Loucy (cell line): ENCODE data around the gene MCF2L2.

Experiments
- CTCF ChIP-seq: fragments of 200-600 bp; sonication (generic); conservative IDR thresholded peaks from 2 replicates; pipeline ENCODE4 v1.5.1; 2014; ENCODE audit warnings: mild to moderate bottlenecking, antibody characterized with exemption, low read length
- EZH2phosphoT487 ChIP-seq: fragments of 200-600 bp; IDR thresholded peaks from 2 replicates; pipeline ENCODE4 v1.6.1; 2018; ENCODE audit warnings: antibody characterized with exemption, mild to moderate bottlenecking, moderate library complexity, borderline replicate concordance

- TF ChIP-seq CTCF = no peak
- no peak for TF ChIP-seq EZH2phosphoT487
Observed at GRCh38 chr3:183381179-183381578, 47.2 kb downstream of the MCF2L2 start.
